NCI-H460 (cell line): Measurements from ENCODE around the gene TACC2. TPM values are rescaled to one million over a fixed set of nuclear protein-coding genes. Genes with fewer than 3 reads are reported as not detected.
A peak's percentile ranks its signal among the peaks of the same experiment; 100 is the strongest.

Experiments
- DNase-seq: peaks from one replicate; pipeline ENCODE4 v3.0.0-alpha.2; 2016; ENCODE audit warnings: low read depth; ENCODE audit errors: extremely low read depth
- total RNA-seq: library from RNA; depleted of rRNA; stranded (reverse); fragments of >200 nt; shearing (Covaris generic); gene quantifications from 2 replicates; pipeline ENCODE4 v1.2.3, GENCODE V29; 2014

Gene TACC2
- total RNA-seq, 1 experiment from 2014 or later, result 31.1 TPM

DNA sequence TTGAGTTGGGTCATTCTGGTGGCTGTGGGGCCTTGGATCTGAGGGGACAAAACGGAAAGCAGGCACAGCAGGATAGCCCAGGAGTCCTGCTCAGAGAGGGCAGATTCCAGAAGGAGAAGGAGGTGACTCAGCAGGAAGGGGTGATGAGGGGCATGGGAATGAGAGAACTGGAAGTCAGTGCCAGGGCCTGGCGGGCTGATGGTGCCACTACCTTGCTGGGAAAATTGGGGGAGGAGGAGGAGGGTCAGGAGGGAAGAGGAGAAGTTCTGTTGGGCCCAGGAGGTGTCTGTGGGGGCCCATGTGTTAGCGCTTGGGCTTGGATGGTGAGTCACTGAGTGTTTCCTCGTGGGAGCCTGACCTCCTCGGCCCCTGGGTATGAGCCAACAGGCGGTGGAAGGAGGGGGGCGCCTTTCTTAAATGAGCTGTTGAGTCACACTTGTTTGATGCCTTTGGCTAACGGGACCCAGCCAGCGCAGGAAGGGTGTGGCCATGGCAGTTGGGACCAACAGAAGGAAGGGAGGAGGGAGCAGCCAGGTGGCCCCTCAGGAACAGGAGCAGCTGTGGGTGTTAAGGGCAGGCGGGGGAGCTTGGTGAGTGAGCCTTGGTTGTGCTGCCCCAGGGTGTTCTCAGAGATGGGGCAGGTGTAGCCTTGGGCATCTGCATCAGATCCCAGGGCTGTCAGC, 152.1 kb downstream of the TACC2 start:
- peak; percentile 83 for DNase-seq

DNA sequence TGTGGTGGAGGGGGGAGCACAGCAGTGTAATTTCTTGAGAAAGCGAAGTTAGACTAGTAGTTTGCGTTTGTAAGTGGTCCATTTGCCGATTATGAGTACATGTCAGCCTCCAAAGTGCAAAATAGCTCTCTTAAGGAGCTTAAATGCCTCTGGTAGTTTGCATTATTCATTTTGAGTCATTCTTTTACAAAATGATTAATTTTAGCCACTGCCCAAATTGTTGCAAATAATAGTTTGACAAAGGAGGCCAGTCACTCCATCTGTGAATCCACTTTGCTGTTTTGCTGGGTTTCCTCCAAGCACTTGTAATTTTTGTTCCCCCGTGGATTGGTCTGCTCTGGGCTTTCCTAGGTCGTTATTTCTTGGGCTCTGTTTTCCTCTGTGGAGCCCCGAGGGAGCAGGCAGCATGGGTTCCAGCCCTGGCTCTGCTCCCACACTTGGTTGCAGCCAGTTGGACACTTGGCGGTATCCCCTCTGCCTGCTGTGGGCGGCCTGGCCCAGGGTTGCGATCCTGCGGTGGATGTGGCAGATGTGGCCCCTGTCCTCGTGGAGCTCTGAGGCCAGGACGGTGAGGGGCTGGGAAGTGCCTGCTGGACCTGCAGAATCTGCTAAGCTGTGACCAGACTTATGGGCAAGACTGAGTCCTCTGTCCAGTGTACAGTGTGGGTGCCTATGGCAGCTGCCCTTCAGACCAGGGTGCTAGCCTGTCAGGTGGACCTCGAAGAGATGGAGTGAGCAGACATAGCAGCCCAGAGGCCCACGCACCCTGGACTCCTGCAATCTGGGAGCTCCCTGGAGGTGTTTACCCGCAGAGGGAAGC, 153.1 kb downstream of the TACC2 start:
- no peak for DNase-seq

DNA sequence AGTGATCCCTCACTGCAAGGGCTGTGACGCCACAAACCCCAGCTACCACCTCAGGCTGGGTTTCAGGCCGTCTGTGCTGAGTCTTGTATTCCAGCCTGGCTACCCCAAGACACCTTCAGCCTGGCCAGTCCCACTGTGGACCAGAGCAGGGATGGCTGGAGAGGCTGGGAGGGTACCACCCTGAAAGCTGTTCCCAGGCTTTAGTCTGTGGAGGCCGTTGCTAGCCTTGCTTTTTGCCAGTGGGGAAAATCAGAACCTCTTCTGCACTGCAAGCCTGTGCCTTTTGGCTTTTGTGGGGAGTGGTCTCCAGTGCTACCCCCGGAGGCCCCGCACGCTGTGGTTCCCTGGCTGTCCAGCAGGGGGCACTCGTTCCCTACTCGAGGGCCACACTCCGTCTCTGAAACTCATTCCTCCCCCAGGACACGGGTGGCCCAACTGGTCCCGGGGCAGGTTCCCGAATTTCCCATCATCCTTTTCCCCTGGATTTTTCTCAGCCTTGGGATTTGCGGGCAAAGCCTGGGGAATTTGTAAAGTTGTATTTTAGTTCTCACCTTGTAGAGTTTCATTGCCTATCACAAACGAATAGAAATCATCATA, 153.8 kb downstream of the TACC2 start:
- no peak for DNase-seq

DNA sequence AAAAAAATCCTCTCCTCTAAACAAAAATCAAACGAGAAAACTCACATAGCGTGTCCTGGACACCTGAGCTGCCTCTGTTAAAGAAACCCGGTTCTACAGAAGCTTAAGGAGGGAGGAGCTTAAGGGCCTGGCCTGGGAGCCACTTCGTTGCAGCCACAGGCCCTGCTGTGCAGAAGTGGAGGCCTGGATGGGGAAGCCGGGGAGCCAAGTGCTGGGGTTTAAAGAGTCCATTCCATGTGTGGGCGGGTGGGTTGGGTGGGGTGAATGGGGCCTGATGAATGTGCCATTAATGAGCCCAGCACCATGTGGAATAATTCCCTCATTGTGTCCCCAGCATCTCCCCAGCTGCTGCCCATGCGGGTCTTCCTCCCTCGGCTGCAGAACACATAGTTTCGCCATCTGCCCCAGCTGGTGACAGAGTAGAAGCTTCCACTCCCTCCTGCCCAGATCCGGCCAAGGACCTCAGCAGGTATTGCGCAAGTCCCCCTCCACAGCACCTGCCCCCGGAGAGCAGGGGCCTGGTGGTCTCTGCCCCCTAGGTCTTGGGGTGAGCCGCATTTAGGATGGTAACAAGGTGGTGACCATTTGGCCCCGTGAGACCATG, 154.4 kb downstream of the TACC2 start:
- DNase-seq, result no peak

DNA sequence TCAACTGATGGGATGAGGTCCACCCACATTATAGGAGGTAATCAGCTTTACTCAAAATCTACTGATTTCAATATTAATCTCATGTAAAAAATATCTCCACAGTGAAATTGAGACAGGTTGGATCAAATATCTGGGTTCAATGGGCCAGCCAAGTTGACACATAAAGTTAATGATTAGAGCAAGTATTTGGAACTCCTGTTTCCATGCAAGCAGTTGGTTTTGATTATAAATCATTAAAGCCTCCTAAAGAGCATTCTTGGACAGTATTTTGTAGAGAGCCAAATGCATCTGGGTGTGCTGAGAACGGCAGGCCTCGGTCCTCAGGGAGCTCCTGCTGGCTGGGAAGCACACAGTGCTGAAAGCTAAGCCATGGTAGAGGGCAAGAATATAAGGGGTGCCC, 155.2 kb downstream of the TACC2 start:
- no peak for DNase-seq

DNA sequence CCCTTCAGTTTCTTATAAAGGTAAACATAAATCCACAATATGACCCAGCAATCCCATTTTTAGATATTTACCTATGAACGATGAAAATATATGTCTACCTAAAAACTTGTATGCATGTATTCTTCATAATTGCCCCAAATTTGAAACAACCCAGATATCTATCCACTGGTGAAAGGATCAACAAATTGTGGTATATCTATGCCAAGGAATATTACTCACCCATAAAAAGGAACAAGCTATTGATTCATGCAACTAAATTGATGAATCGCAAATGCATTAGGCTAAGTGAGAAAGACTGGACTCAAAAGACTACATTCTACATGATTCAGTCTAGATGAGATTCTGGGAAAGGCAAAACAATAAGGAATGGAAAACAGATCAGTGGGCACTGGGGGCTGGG, 156.2 kb downstream of the TACC2 start:
- no peak for DNase-seq

DNA sequence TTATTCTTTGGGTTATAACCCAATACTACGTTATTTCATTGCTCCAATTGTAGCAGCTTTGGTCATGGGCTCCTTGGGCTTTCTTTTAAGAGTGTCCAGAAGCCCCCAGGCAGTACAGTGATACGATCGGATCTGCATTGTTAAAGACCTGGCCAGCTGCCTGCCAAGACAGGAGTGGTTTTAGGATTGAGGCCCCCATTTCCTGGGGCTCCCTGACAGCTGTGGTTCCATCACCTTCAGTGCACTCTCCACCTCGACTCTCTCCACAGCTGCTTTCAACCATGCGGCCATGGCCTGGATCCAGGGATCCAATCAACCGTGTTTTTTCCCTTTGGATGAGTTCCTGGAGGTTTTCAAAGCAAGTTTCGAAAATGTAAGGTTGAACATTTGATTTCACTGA, 158.7 kb downstream of the TACC2 start:
- DNase-seq, result no peak

DNA sequence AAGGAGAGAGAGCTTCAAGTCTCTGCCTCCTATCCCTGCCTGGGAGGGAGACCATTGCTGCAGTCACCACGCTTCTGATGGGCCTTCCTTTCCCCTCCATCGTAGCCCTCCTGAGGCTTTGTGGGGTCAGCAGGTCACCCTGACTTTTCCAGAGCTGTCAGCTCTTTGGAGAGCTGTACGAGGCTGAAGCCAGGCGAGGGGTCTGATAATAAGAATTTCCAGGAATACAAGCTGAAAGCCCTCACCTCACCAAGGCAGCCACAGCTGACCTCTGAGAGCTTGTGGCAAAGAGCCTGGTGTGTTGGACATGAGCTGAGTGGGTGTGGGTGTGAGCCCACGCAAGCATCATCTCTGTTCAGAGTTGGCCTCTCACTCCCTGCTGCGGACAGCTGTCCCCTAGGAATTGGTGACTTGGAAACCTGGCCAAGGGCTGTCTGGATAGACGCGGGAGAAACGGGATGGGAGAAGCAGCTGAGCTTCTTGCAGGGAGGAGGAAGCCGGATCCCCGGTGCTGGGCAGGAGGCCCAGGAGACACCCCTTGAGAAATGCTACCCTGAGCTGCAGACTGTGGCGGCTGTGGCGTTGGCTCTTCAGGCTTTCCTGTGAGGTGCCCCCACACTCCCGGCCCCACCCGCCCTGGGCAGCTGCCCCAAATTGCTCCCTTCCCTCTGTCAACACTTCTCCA, 160.1 kb downstream of the TACC2 start:
- DNase-seq, result no peak

DNA sequence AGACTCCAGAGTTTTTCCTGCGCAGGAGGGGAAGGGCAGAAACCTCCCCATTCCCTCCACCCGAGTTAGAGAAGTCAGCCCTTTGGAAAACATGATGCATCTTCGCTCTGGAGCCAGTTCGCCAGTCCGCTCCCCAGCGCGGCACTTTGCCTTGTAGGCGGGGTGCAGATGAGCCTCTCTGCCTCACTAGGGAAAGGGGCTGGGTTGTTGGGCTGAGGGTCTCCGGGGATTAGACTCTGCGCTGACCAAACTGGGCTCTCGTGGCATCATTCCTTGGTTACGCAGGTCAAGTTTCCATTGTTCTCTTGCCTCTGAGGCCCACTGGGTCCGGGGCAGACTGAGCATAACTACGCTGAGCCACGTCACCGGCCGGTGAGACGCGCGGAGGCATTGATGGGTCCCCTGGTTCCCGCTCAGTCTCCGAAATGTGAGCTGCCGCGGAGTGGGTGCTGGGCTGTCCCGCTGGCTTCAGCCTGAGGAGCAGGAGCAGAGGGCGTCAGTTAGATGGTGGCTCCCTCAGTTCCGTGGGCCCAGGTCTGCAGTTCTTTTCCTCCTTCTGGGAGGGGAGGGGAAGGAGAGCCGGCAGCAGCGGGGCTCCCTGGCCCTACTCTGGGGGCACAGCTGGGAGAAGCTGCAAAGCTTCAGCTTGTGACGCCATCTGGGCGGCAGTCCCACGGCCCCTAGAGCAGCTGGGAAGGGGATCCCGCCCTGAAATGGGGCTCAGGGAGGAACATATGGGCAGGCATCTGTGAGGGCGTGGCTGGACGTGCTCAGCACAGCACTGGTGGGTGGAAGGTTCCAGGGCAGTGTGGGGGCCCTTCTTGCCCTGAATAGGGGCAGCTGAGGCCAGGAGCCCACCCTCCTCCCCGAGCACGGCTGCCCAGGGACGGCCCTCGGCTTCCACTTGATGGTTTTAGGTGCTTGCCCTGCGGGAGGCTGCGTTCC, 160.9 kb downstream of the TACC2 start:
- DNase-seq, result no peak

DNA sequence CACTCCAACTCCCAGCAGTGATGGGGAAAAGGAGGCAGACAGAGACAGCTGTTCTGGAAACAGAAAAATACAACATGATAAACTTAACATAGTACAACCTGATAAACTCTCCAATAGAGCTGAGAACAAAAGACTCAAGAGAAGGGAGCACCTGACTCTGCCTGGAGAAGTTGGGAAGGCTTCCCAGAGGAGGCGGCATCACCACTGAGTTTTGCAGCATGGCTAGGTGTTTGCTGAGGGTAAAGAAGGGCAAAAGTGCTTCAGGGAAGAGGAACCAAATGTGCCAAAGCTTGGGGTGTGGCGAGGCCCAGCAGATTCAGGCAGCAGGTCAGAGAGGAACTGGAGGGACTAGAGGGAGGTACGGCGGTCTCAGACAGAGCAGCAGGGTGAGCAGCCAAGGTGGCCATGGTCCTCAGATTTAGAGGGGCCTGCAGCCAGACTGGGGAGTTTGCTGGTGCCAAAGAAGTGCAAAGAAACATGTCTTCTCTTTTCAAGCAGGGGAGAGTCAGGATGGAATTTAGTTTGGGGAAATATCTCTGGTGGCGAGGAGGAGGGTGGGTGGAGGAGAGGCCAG, 162.2 kb downstream of the TACC2 start:
- no peak for DNase-seq

DNA sequence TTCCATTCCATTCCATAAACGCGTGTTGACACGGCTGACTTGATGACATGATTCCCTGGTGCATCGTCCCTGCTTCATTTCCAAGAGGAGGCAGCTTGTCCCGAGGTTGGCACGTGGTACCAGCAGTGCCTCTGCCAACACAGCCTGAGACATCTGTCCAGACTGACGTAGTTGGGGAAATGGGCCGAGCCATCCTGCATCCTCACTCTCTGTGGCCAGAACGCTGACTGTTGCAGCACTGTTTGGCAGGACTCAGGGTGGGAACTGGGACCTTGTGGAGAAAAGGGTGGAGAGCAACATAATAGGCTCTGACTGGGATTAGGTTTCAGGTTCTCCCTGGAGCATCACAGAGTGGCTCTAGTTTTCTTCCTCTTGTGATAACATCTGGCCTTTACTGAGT, 163.6 kb downstream of the TACC2 start:
- DNase-seq, result no peak

DNA sequence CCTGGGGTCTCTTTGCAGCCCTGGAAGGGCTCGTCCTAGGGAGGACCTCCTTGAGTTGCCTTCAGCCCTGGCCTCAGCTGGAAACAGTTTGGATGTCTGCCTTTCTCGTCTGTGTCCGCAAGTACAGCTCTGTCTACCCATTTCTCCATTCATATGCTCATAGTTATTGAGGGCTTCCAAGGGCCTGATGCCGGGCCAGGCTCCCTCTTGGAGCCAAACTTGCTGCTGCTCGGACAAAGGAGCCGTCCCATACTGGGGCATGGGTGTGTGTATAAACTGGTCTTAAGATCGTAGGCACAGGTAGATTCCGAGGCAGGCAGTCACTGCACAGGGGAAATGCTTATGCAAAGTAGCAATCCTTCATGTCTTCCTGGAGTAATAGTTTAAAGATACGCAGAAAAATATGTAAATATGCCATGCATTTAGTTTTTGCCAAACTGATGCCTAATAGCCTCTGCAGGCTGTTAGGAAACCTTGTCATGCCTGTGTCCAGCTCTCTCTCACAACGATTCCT, 165.1 kb downstream of the TACC2 start:
- DNase-seq, result no peak

DNA sequence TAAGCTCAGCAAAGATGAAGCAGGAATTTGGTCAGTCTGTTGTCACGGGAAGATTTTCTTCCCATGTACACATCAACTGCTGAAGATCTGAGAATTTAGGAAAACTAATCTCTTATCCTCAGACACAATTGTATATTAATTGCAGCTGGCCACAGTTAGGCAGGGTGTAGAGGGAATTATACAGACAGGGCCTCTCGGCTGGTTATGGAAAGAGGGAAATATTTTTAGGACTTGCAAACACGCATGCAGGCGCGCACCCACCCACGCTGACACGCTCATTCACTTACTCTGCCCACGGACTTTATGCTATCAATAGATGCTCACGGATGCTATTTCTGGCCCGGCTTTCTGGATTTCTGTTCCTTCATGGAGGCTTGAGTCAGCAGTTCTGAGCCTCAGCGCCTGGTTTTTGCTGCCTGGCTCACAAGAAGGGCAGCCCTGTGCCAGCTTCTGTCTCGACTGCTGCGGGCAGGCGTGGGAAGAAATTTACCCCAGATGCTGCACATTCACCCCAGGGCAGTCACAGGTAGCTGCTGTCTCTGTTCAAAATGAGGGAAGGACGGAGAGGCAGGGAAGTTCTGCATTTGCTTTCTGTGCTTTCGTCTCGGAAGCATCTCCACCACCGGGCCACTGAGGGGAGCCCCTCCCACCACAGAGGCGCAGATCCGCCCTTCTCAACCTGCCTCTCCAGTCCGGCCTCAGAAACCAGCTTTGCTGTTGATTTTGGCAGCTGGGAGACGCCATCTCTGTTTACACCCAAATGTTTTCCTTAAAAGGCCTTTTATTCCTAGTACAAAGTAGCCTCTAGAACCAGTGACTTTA, 165.8 kb downstream of the TACC2 start:
- DNase-seq, result no peak

DNA sequence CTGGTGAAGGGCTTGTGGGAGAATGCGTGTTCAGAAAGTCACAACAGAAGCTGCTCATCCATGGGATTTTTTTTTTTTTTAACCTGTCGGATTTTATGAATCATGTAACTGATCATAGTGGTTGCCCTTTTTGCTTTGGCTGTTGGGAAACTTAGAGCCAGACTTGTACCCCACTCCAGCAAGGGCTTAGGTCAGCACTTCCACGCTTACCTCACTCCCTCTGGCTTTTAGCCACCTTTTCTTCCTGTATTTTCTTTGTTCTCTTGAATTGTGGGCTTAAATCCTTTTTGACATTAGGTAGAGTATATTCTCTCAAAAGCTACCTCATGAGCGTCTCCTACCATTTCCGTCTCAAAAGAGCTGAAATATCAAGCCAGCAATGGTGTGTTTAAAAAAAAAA, 168.5 kb downstream of the TACC2 start:
- no peak for DNase-seq

DNA sequence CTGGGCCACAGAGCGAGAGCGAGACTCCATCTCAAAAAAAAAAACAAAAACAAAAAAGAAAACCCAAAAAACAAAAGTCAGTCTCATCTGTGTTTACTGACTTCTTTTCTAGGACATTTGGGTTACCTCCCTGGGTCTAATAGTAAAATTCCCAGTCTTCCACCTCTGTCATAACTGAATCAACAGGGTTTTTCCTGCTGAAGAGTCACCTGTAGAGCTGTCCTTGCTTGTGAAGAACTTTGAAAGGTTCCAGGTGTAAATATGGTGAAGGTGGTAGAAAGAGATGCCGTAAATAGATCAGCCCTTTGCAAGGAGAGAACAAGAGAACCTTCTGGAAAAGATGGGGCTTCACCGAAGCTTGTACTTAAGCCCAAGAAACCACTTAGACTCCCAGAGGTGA, 169.4 kb downstream of the TACC2 start:
- DNase-seq, result no peak

DNA sequence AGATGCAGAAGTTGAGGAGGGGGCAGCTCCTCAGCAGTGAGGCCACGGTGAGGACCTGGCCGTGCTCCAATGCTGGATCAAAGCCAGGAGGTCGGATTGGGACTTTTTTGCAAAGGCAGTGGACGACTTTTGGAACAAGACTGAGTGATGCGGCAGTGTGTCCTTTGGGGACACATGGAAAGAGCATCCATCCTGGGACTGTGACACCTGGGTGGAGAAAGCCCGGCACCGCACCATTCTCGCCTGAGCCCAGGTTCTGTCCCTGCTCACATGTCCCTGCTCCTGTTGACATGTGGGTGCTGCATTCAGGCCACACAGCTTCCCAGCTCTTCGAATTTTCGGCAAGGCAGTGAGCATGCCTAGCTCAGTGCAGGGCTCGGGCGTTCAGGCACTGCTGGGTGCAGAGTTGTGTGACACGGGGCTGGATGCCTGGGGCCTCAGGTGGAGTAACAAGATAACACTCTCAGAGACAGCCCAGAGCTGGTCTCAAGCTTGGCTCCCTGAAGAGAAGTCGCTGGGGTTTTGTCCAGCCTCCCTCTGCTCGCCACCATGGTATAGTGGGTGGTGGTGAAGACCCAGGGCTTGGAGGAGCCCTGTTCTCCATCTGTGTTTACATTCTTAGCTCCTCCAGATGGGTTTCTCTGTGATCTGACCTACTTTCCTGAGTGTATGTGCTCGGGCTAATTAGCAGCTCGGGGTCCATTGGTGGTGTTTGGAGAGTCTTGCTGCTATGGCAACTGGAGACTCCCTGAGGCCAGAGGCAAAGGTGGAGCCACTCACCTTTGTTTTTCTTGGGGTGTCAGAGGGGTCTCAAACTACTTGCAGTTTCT, 170.4 kb downstream of the TACC2 start:
- DNase-seq, result no peak

DNA sequence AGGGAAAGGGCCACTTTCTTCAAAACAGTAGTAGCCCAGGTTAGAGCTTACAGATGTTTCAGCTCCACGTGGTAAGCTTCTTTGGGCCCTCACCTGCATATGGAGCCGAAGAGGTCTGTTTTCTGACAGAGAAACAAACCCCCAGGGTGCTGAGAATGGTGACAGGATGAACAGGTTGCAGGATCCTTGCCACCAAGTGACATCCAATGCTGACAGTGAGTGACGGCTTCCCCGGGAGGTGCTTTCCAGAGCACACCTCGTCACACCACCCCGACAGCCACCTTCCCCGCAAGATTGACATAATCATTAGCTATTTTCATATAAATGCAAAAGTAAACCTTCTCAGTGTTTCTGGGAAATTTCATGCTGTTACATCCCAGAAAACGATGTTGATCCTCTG, 172.8 kb downstream of the TACC2 start:
- DNase-seq, result no peak
